ENCODE measurements around the gene TMEM117. TPM values are rescaled to one million over a fixed set of nuclear protein-coding genes. Genes with fewer than 3 reads are reported as not detected.

TMEM117 gene
- total RNA-seq, 1 donor from 2014 or later = 24.8 TPM

Other genes starting within 250 kb of the TMEM117 start
- 15.7 TPM for gene PUS7L, start 77.3 kb upstream of the TMEM117 start, total RNA-seq
- gene IRAK4, start 77.1 kb upstream of the TMEM117 start, total RNA-seq = 20.7 TPM
- gene TWF1, start 29.8 kb upstream of the TMEM117 start, total RNA-seq = 68.4 TPM